Pancreas (tissue), 10 donors: ENCODE results near the gene ZMYM4. TPM values are rescaled to one million over a fixed set of nuclear protein-coding genes. Genes with fewer than 3 reads are reported as not detected.

Experiments used
- ATAC-seq, 4 donors: fragments of 200-7000 bp; cut with Tn5 transposase; one replicate each; pipeline versions ENCODE4 v1.8.0 to v1.9.1; 2020; ENCODE audit warnings: mild to moderate bottlenecking in 4 of 4, moderate library complexity in 4 of 4
- DNase-seq, 6 donors: peaks; one replicate each; pipeline ENCODE4 v3.0.0-alpha.2; 2020
- FAIRE-seq: peaks from 2 replicates; lab custom pipeline; 2012; peaks lifted over from hg19 to GRCh38; lab: Jason Lieb, UNC
- H3K27ac ChIP-seq, 4 donors: fragments of 200-600 bp; sonication (generic); 1 replicate in 3 of 4; 2 replicates in 1 of 4; pipeline versions ENCODE4 v1.5.0 to v1.8.0; 2020
- H3K27me3 ChIP-seq, 4 donors: fragments of 200-600 bp; one replicate each; pipeline ENCODE4 v1.8.0; 2021
- H3K36me3 ChIP-seq, 3 donors: fragments of 200-600 bp; sonication (generic) in 1 of 3; one replicate each; pipeline versions ENCODE4 v1.5.0 to v1.8.0; 2020 to 2021
- H3K4me1 ChIP-seq, 3 donors: fragments of 200-600 bp; one replicate each; pipeline ENCODE4 v1.8.0; 2021
- H3K4me3 ChIP-seq, 4 donors: fragments of 200-600 bp; sonication (generic) in 2 of 4; one replicate each; pipeline versions ENCODE4 v1.5.0 to v1.8.0; 2020 to 2021
- H3K9me3 ChIP-seq, 4 donors: fragments of 200-600 bp; one replicate each; pipeline ENCODE4 v1.8.0; 2021
- CTCF ChIP-seq, 4 donors: fragments of 200-600 bp; sonication (generic) in 3 of 4; IDR thresholded peaks; one replicate each; pipeline versions ENCODE4 v1.5.0 to v1.8.0; 2021; ENCODE audit warnings: antibody characterized with exemption in 4 of 4
- WGBS, 2 donors: extraction: QIAGEN DNeasy Blood & Tissue Kit; methylation state at CpG; one replicate each; pipeline ENCODE4 v1.1.7; 2013; 5-methylcytosine and 5-hydroxymethylcytosine counted together
- intact Hi-C, 3 donors: fragments of 100-400 bp; cut with DNase I; formaldehyde crosslinking; loops; one replicate each; pipeline versions ENCODE4 v1.11.1 to v1.14.2; 2022
- polyA plus RNA-seq, 2 donors: library from polyadenylated mRNA; stranded (reverse); fragments of 200-250 nt; gene quantifications; one replicate each; pipeline ENCODE4 v1.2.3, GENCODE V29; 2013
- total RNA-seq, 6 donors: library from RNA; stranded (reverse); fragmentation: NEBNext Ultra II Directional in 4 of 6; extraction: Animal tissue kit (Norgen Biotek cat#: 25700) in 4 of 6; gene quantifications; one replicate each; pipeline versions ENCODE4 v1.2.1 to v1.2.4, GENCODE V29; 2021 to 2023
- donor health status: healthy with polysubstance abuse.
- donor health status: DM: no; HTN: no; CAD: no; lungs with moderate emphysema.
- donor health status: DM: no; HTN: no; CAD: no.
- donor health status: control.
- donor health status: control.
- donor health status: Bipolar disorder and iron deficiency.
- donor health status: DM: yes; HTN: yes; CAD: no.
- donor health status: DM: no; HTN: no; CAD: no.
- donor health status: DM: no; HTN: no; CAD: no.
- donor health status: DM: yes; HTN: yes; CAD: no.

Gene ZMYM4
- total and polyA plus RNA-seq, 8 donors: 10.5 to 31.1 (median 17.8) TPM

GRCh38 chr1:35247256-35247655 is 21.3 kb upstream of the ZMYM4 start:
- no peak overlapping the region for H3K27ac ChIP-seq
- no peak for DNase-seq
- no peak for FAIRE-seq
- no peak for ATAC-seq
- TF ChIP-seq CTCF (IDR thresholded peaks at IDR 0.05): no peak
- no peaks in the 10 kb centered on the region for H3K9me3 ChIP-seq
- no peaks in the 10 kb centered on the region for H3K27me3 ChIP-seq
- intact Hi-C loops: no loop called here
- no peaks in the 10 kb centered on the region for H3K4me1 ChIP-seq
- WGBS, 2 donors: 87 to 91% methylated on average over 5 of the region's 5 CpGs
- no peak overlapping the region for H3K4me3 ChIP-seq
- no peaks in the 10 kb centered on the region for H3K36me3 ChIP-seq

- intact Hi-C loops: no loop called here
- no peak for ATAC-seq
- DNase-seq: no peak
- Histone ChIP-seq H3K4me1 (no peaks in the 10 kb centered on the region), H3K27ac (no peak overlapping the region), H3K9me3 (no peaks in the 10 kb centered on the region), H3K27me3 (no peaks in the 10 kb centered on the region), H3K36me3 (no peaks in the 10 kb centered on the region), H3K4me3 (no peak overlapping the region)
- WGBS, 2 donors: 90 to 92% methylated on average over 2 of the region's 2 CpGs
- no peak for TF ChIP-seq CTCF (IDR thresholded peaks at IDR 0.05)
- no peak for FAIRE-seq
Observed at GRCh38 chr1:35253941-35254340, 14.6 kb upstream of the ZMYM4 start.

- no peak overlapping the region for H3K4me3 ChIP-seq
- intact Hi-C loops: no loop called here
- FAIRE-seq (no peak), ATAC-seq (no peak), DNase-seq (no peak)
- H3K4me1 ChIP-seq: no peaks in the 10 kb centered on the region
- H3K9me3 ChIP-seq: no peaks in the 10 kb centered on the region
- no peak for TF ChIP-seq CTCF (IDR thresholded peaks at IDR 0.05)
- no peak overlapping the region for H3K27ac ChIP-seq
- 81 to 86% methylated on average over 4 of the region's 4 CpGs for WGBS, 2 donors
- H3K36me3 ChIP-seq: no peaks in the 10 kb centered on the region
- no peaks in the 10 kb centered on the region for H3K27me3 ChIP-seq
Observed at GRCh38 chr1:35255276-35255675, 13.2 kb upstream of the ZMYM4 start.

- no peak for TF ChIP-seq CTCF (IDR thresholded peaks at IDR 0.05)
- FAIRE-seq: no peak
- H3K27me3 ChIP-seq: no peaks in the 10 kb centered on the region
- intact Hi-C loops: no loop called here
- H3K9me3 ChIP-seq: no peaks in the 10 kb centered on the region
- H3K27ac ChIP-seq: no peak overlapping the region
- no peak for ATAC-seq
- H3K36me3 ChIP-seq: no peaks in the 10 kb centered on the region
- H3K4me3 ChIP-seq: no peak overlapping the region
- WGBS, 2 donors: 96 to 98% methylated on average over 1 of the region's 1 CpG
- peaks cover 0 to 2% (median 0%) of the 10 kb centered on the region in 3 donors for H3K4me1 ChIP-seq
- no peak for DNase-seq
Observed at GRCh38 chr1:35259561-35259960, 8.9 kb upstream of the ZMYM4 start.

GRCh38 chr1:35261412-35262120 is 6.9 kb upstream of the ZMYM4 start:
- Histone ChIP-seq H3K4me1 (peaks cover 0 to 9% (median 8%) of the 10 kb centered on the region in 3 donors), H3K36me3 (no peaks in the 10 kb centered on the region), H3K27ac (no peak overlapping the region), H3K27me3 (no peaks in the 10 kb centered on the region), H3K4me3 (no peak overlapping the region), H3K9me3 (no peaks in the 10 kb centered on the region)
- ATAC-seq (no peak), FAIRE-seq (no peak), DNase-seq (no peak)
- intact Hi-C loops: no loop called here
- no peak for TF ChIP-seq CTCF (IDR thresholded peaks at IDR 0.05)
- WGBS, 2 donors: 94 to 96% methylated on average over 4 of the region's 4 CpGs
